Testis (tissue), 2 donors: ENCODE data around the gene CCT5.

Source experiments
- CTCF ChIP-seq, 3 experiments: fragments of 450-650 bp in 2 of 3; fragments of 200-600 bp in 1 of 3; sonication (generic) in 1 of 3; IDR thresholded peaks; one replicate each; pipeline ENCODE4 v1.5.1; 2016 to 2019; ENCODE audit warnings: antibody characterized with exemption in 3 of 3, mild to moderate bottlenecking in 2 of 3, moderate library complexity in 1 of 3
- POLR2A ChIP-seq: fragments of 450-650 bp; IDR thresholded peaks from one replicate; pipeline ENCODE4 v1.6.1; 2017; ENCODE audit warnings: antibody characterized with exemption, mild to moderate bottlenecking, moderate library complexity

- no peak for TF ChIP-seq CTCF (IDR thresholded peaks at IDR 0.05)
- TF ChIP-seq POLR2A = no peak
Measured at GRCh38 chr5:10300246-10300645, 50.2 kb downstream of the CCT5 start.
